GM12878 (cell line): ENCODE measurements around the gene FOXO3. TPM values are rescaled to one million over a fixed set of nuclear protein-coding genes. Genes with fewer than 3 reads are reported as not detected.

Experiments used
- ATAC-seq: fragments of 200-7000 bp; cut with Tn5 transposase; 3 replicates; pipeline ENCODE4 v1.9.1; 2020; ENCODE audit warnings: mild to moderate bottlenecking, moderate library complexity
- BruUV-seq: library from RNA; stranded (reverse); fragments of 400-500 nt; replicated peaks from 2 replicates; lab custom pipeline; 2021; lab: Mats Ljungman, UMichigan
- CTCF ChIA-PET: fragments of 300-600 bp; sonication (Branson Sonifier 250); formaldehyde crosslinking; extraction: SDS; loops from one replicate; lab custom pipeline; 2021; ENCODE audit warnings: inconsistent platforms; lab: Yijun Ruan, JAX
- POLR2A ChIA-PET: fragments of 350-600 bp; formaldehyde crosslinking; extraction: SDS; loops from one replicate; lab custom pipeline; 2021; ENCODE audit warnings: inconsistent platforms; lab: Charles Lee
- RAD21 ChIA-PET: fragments of 300-600 bp; sonication (Branson Sonifier 250); formaldehyde crosslinking; loops from one replicate; lab custom pipeline; 2023; ENCODE audit warnings: antibody characterized with exemption; ENCODE audit not compliant: unreplicated experiment; lab: Charles Lee
- SMC1A ChIA-PET: fragments of 300-600 bp; sonication (Branson Sonifier 250); formaldehyde crosslinking; loops from one replicate; lab custom pipeline; 2023; ENCODE audit not compliant: unreplicated experiment, uncharacterized antibody; lab: Charles Lee
- DNase-seq: peaks from one replicate; pipeline ENCODE4 v3.0.0-alpha.2; 2011; ENCODE audit warnings: low read depth, low spot score
- FAIRE-seq: peaks from 3 replicates; lab custom pipeline; 2011; peaks lifted over from hg19 to GRCh38; lab: Jason Lieb, UNC
- H2AFZ ChIP-seq: 2 replicates; pipeline ENCODE4 v1.6.0; 2011; ENCODE audit warnings: low read depth, low read length, control low read depth; ENCODE audit not compliant: control insufficient read depth
- H3K27ac ChIP-seq: 2 replicates; pipeline ENCODE4 v1.5.1; 2011; ENCODE audit warnings: control low read depth; ENCODE audit not compliant: control insufficient read depth, insufficient read depth
- H3K27me3 ChIP-seq, 2 experiments: replicated peaks in 1 of 2; 2 replicates each; pipeline versions ENCODE4 v1.6.0 to v1.6.1; 2011; ENCODE audit warnings: low read length in 1 of 2; ENCODE audit not compliant: control insufficient read depth in 2 of 2, insufficient read depth in 2 of 2
- H3K36me3 ChIP-seq, 2 experiments: 2 replicates each; pipeline ENCODE4 v1.5.1; 2011; ENCODE audit warnings: low read length in 1 of 2; ENCODE audit not compliant: control insufficient read depth in 2 of 2, insufficient read depth in 2 of 2
- H3K4me1 ChIP-seq: 2 replicates; pipeline ENCODE4 v1.6.1; 2011; ENCODE audit warnings: mild to moderate bottlenecking, low read length, moderate library complexity, mixed read lengths; ENCODE audit not compliant: control insufficient read depth, insufficient read depth
- H3K4me2 ChIP-seq: 2 replicates; pipeline ENCODE4 v1.6.0; 2011; ENCODE audit warnings: control low read depth; ENCODE audit not compliant: control insufficient read depth, insufficient read depth
- H3K4me3 ChIP-seq: fragments of 200-600 bp; sonication (generic); 2 replicates; pipeline ENCODE4 v1.5.1; 2016
- H3K79me2 ChIP-seq: 2 replicates; pipeline ENCODE4 v1.6.0; 2011; ENCODE audit warnings: low read length; ENCODE audit not compliant: control insufficient read depth, insufficient read depth
- H3K9ac ChIP-seq: 2 replicates; pipeline ENCODE4 v1.8.0; 2011; ENCODE audit warnings: low read length, control low read depth, mixed read lengths; ENCODE audit not compliant: control insufficient read depth, insufficient read depth
- H3K9me3 ChIP-seq: replicated peaks from 3 replicates; pipeline ENCODE4 v1.5.1; 2011; ENCODE audit warnings: mild to moderate bottlenecking, low read length; ENCODE audit not compliant: control insufficient read depth, insufficient read depth
- H4K20me1 ChIP-seq: 2 replicates; pipeline ENCODE4 v1.6.0; 2011; ENCODE audit not compliant: control insufficient read depth, insufficient read depth
- MEF2A ChIP-seq: IDR thresholded peaks from 2 replicates; pipeline ENCODE4 v1.6.1; 2011; ENCODE audit warnings: low read depth, mild to moderate bottlenecking, low read length, moderate library complexity; ENCODE audit not compliant: insufficient read depth
- MYC ChIP-seq: IDR thresholded peaks from 2 replicates; pipeline ENCODE4 v1.6.1; 2011; ENCODE audit warnings: mild to moderate bottlenecking, low read length, moderate library complexity, inconsistent platforms; ENCODE audit not compliant: insufficient read depth, insufficient replicate concordance, insufficient read length, severe bottlenecking
- NFXL1 ChIP-seq: fragments of 450-650 bp; IDR thresholded peaks from 2 replicates; pipeline ENCODE4 v1.6.1; 2017; ENCODE audit warnings: antibody characterized with exemption, mild to moderate bottlenecking, borderline replicate concordance
- RUNX3 ChIP-seq: IDR thresholded peaks from 2 replicates; pipeline ENCODE4 v1.6.1; 2012; ENCODE audit warnings: low read length, inconsistent platforms
- TCF7 ChIP-seq: IDR thresholded peaks from 2 replicates; pipeline ENCODE4 v1.6.1; 2014; ENCODE audit warnings: antibody characterized with exemption, borderline replicate concordance
- WGBS: methylation state at CpG from one replicate; pipeline ENCODE4 v1.1.6; 2016; ENCODE audit warnings: low lambda C conversion rate; ENCODE audit not compliant: insufficient replicate concordance, insufficient coverage; ENCODE audit errors: missing lambda C conversion rate; 5-methylcytosine and 5-hydroxymethylcytosine counted together
- in situ Hi-C: fragments of 300-500 bp; cut with MboI; formaldehyde crosslinking; loops from 9 replicates; pipeline ENCODE4 v1.14.3; 2018; ENCODE audit warnings: mixed read lengths
- intact Hi-C: fragments of 100-400 bp; cut with micrococcal nuclease; formaldehyde crosslinking; loops from one replicate; pipeline ENCODE4 v1.14.2; 2022; ENCODE audit not compliant: unreplicated experiment
- polyA plus RNA-seq, 11 experiments: library from polyadenylated mRNA; depleted of rRNA in 4 of 11; unstranded in 6 of 11; stranded (reverse) in 5 of 11; fragments of >200 nt; fragmentation: Nextera tagmentation in 4 of 11; fragmentation: Illumina TruSeq in 1 of 11; extraction: Ambion mirVana in 4 of 11; extraction: Trizol in 1 of 11; gene quantifications; 1 replicate in 1 of 11; 2 replicates in 10 of 11; pipeline versions ENCODE4 v1.2.1 to v1.2.3, GENCODE V29; 2011 to 2016; ENCODE audit warnings: inconsistent platforms in 2 of 11, missing spikeins in 2 of 11, low read depth in 1 of 11
- total RNA-seq, 4 experiments: library from RNA; depleted of rRNA in 3 of 4; stranded (reverse); fragments of >200 nt in 3 of 4; fragmentation: Illumina TruSeq in 1 of 4; extraction: Trizol in 1 of 4; gene quantifications; 2 replicates each; pipeline versions ENCODE4 v1.2.1 to v1.2.3, GENCODE V29; 2013 to 2021
- TF ChIP-seq, protein P1 (sequence below): fragments of 450-650 bp; formaldehyde crosslinking; IDR thresholded peaks from 2 replicates; pipeline ENCODE4 v1.4.0; 2020; ENCODE audit warnings: mild to moderate bottlenecking, moderate library complexity
- TF ChIP-seq, protein P2 (sequence below): fragments of 450-650 bp; IDR thresholded peaks from 2 replicates; pipeline ENCODE4 v1.6.1; 2016; ENCODE audit warnings: mild to moderate bottlenecking

FOXO3 gene
- total and polyA plus RNA-seq, 10 of the 15 experiments (the other 5 are each of a cell fraction or from before 2014, with no cell fraction given), result 0.82 to 4.5 (median 1.7) TPM

- 22% methylated on average over 3 of the region's 3 CpGs for WGBS
- peaks cover 26% of the 10 kb centered on the region for H3K79me2 ChIP-seq
- FAIRE-seq (peak; percentile 38), ATAC-seq (peak; percentile 78), DNase-seq (no peak)
- peaks cover 19% of the 10 kb centered on the region for H3K4me1 ChIP-seq
- no peak overlapping the region for H3K4me3 ChIP-seq
- peak overlapping the region; percentile 67 for H3K27ac ChIP-seq
- no peaks in the 10 kb centered on the region; a peak in 1 of 4 replicates for H3K36me3 ChIP-seq
- H4K20me1 ChIP-seq, result peaks cover 3% of the 10 kb centered on the region; the same call in 1 of the 2 replicates
- ChIA-PET CTCF (no interaction called here), POLR2A (no interaction called here), SMC1A (no interaction called here), RAD21 (no interaction called here)
- peak overlapping the region; percentile 5; the same call in 1 of the 2 replicates for H2AFZ ChIP-seq
- BruUV-seq, result no TSS peak
- no peaks in the 10 kb centered on the region for H3K27me3 ChIP-seq
- H3K4me2 ChIP-seq, result peak overlapping the region; percentile 80
- in situ Hi-C loops (no loop called here), intact Hi-C loops (no loop called here)
- H3K9ac ChIP-seq, result no peak overlapping the region; the same call in 1 of the 2 replicates
- no peaks in the 10 kb centered on the region for H3K9me3 ChIP-seq
- peak; percentile 56 for TF ChIP-seq RUNX3
- TF ChIP-seq MYC, result no peak
- no peak for TF ChIP-seq NFXL1
- TF ChIP-seq MEF2A, result no peak
- TF ChIP-seq, protein P1, sequence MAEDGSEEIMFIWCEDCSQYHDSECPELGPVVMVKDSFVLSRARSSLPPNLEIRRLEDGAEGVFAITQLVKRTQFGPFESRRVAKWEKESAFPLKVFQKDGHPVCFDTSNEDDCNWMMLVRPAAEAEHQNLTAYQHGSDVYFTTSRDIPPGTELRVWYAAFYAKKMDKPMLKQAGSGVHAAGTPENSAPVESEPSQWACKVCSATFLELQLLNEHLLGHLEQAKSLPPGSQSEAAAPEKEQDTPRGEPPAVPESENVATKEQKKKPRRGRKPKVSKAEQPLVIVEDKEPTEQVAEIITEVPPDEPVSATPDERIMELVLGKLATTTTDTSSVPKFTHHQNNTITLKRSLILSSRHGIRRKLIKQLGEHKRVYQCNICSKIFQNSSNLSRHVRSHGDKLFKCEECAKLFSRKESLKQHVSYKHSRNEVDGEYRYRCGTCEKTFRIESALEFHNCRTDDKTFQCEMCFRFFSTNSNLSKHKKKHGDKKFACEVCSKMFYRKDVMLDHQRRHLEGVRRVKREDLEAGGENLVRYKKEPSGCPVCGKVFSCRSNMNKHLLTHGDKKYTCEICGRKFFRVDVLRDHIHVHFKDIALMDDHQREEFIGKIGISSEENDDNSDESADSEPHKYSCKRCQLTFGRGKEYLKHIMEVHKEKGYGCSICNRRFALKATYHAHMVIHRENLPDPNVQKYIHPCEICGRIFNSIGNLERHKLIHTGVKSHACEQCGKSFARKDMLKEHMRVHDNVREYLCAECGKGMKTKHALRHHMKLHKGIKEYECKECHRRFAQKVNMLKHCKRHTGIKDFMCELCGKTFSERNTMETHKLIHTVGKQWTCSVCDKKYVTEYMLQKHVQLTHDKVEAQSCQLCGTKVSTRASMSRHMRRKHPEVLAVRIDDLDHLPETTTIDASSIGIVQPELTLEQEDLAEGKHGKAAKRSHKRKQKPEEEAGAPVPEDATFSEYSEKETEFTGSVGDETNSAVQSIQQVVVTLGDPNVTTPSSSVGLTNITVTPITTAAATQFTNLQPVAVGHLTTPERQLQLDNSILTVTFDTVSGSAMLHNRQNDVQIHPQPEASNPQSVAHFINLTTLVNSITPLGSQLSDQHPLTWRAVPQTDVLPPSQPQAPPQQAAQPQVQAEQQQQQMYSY (CRISPR knock-in tag), result no peak
- no peak for TF ChIP-seq TCF7
- TF ChIP-seq, protein P2, sequence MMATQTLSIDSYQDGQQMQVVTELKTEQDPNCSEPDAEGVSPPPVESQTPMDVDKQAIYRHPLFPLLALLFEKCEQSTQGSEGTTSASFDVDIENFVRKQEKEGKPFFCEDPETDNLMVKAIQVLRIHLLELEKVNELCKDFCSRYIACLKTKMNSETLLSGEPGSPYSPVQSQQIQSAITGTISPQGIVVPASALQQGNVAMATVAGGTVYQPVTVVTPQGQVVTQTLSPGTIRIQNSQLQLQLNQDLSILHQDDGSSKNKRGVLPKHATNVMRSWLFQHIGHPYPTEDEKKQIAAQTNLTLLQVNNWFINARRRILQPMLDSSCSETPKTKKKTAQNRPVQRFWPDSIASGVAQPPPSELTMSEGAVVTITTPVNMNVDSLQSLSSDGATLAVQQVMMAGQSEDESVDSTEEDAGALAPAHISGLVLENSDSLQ, result peak; percentile 65
Measured at GRCh38 chr6:108618623-108619152, 58.0 kb downstream of the FOXO3 start.
